MCF 10A (cell line): ENCODE measurements around the gene PKNOX2. TPM values are rescaled to one million over a fixed set of nuclear protein-coding genes. Genes with fewer than 3 reads are reported as not detected.

Experiments used
- BruUV-seq: library from RNA; stranded (reverse); fragments of 400-500 nt; replicated peaks from 2 replicates; lab custom pipeline; 2021; lab: Mats Ljungman, UMichigan
- CTCF ChIA-PET: fragments of 300-600 bp; sonication (Branson Sonifier 250); formaldehyde crosslinking; extraction: SDS; loops from one replicate; lab custom pipeline; 2021; ENCODE audit warnings: antibody characterized with exemption, inconsistent platforms; lab: Yijun Ruan, JAX
- POLR2A ChIA-PET: fragments of 300-600, 350-650 bp; sonication (Branson Sonifier 250); formaldehyde crosslinking; extraction: SDS; loops from one replicate; lab custom pipeline; 2020; ENCODE audit warnings: antibody characterized with exemption, inconsistent platforms; lab: Yijun Ruan, JAX
- DNase-seq: peaks from one replicate; pipeline ENCODE4 v3.0.0-alpha.2; 2018; ENCODE audit not compliant: unreplicated experiment
- H3K27ac Mint-ChIP-seq: one replicate; pipeline ENCODE4 v1.8.0; 2022; ENCODE audit warnings: mild to moderate bottlenecking, low read depth, mixed read lengths; ENCODE audit not compliant: unreplicated experiment
- H3K27me3 Mint-ChIP-seq: one replicate; pipeline ENCODE4 v1.8.0; 2022; ENCODE audit warnings: mixed read lengths; ENCODE audit not compliant: insufficient read depth, unreplicated experiment
- H3K36me3 Mint-ChIP-seq: one replicate; pipeline ENCODE4 v1.8.0; 2022; ENCODE audit warnings: mild to moderate bottlenecking, moderate library complexity, mixed read lengths; ENCODE audit not compliant: insufficient read depth, unreplicated experiment
- H3K4me1 Mint-ChIP-seq: one replicate; pipeline ENCODE4 v1.8.0; 2022; ENCODE audit warnings: mixed read lengths; ENCODE audit not compliant: insufficient read depth, unreplicated experiment
- H3K4me3 Mint-ChIP-seq: one replicate; pipeline ENCODE4 v1.8.0; 2022; ENCODE audit warnings: mild to moderate bottlenecking, moderate library complexity, mixed read lengths; ENCODE audit not compliant: unreplicated experiment
- H3K9me3 Mint-ChIP-seq: one replicate; pipeline ENCODE4 v1.8.0; 2022; ENCODE audit warnings: mixed read lengths; ENCODE audit not compliant: unreplicated experiment
- CTCF ChIP-seq: fragments of 200-600 bp; IDR thresholded peaks from one replicate; pipeline ENCODE4 v1.8.0; 2022; ENCODE audit warnings: antibody characterized with exemption, mild to moderate bottlenecking; ENCODE audit not compliant: unreplicated experiment
- intact Hi-C: fragments of 100-400 bp; cut with micrococcal nuclease; formaldehyde crosslinking; loops from 2 replicates; pipeline ENCODE4 v1.14.1; 2022
- total RNA-seq: library from RNA; stranded (reverse); gene quantifications from 2 replicates; pipeline ENCODE4 v1.2.3, GENCODE V29; 2022

The PKNOX2 gene
- total RNA-seq, 1 experiment from 2014 or later, result not detected

GRCh38 chr11:125404811-125405790 is 240.6 kb downstream of the PKNOX2 start:
- peaks cover 6% of the 10 kb centered on the region for H3K4me1 Mint-ChIP-seq
- no peaks in the 10 kb centered on the region for H3K9me3 Mint-ChIP-seq
- peaks cover 85% of the 10 kb centered on the region for H3K27me3 Mint-ChIP-seq
- TF ChIP-seq CTCF, result peak; percentile 92
- no TSS peak for BruUV-seq
- POLR2A ChIA-PET, result interaction anchor here (0.5 to 0.7 kb wide), 3 partner anchors 13 to 268 kb away, joined by 3 read pairs; no protein-coding TSS in a partner anchor
- peak; percentile 55 for DNase-seq
- no peak overlapping the region for H3K27ac Mint-ChIP-seq
- no peaks in the 10 kb centered on the region for H3K36me3 Mint-ChIP-seq
- intact Hi-C loops, result loop anchor here (1.0 to 2.0 kb wide), 3 partner anchors 58 to 443 kb away; partner anchors contain the start of gene PKNOX2
- H3K4me3 Mint-ChIP-seq, result no peak overlapping the region
- CTCF ChIA-PET, result interaction anchor here (0.5 to 3.7 kb wide), 59 partner anchors 8 to 1168 kb away, joined by 3 to 18 read pairs (median 4); partner anchors contain the start of gene PKNOX2

GRCh38 chr11:125407046-125407445 is 242.5 kb downstream of the PKNOX2 start:
- H3K4me3 Mint-ChIP-seq, result no peak overlapping the region
- H3K36me3 Mint-ChIP-seq, result no peaks in the 10 kb centered on the region
- no peak overlapping the region for H3K27ac Mint-ChIP-seq
- TF ChIP-seq CTCF, result no peak
- H3K4me1 Mint-ChIP-seq, result peaks cover 6% of the 10 kb centered on the region
- H3K27me3 Mint-ChIP-seq, result peaks cover 83% of the 10 kb centered on the region
- POLR2A ChIA-PET, result no interaction called here
- no TSS peak for BruUV-seq
- no peaks in the 10 kb centered on the region for H3K9me3 Mint-ChIP-seq
- intact Hi-C loops, result no loop called here
- CTCF ChIA-PET, result interaction anchor here (0.6 to 0.9 kb wide), 5 partner anchors 8 to 545 kb away, joined by 3 to 6 read pairs (median 3); no protein-coding TSS in a partner anchor
- no peak for DNase-seq

GRCh38 chr11:125408311-125408711 is 243.8 kb downstream of the PKNOX2 start:
- Mint-ChIP-seq H3K36me3 (no peaks in the 10 kb centered on the region), H3K9me3 (no peaks in the 10 kb centered on the region), H3K27ac (no peak overlapping the region), H3K27me3 (peaks cover 70% of the 10 kb centered on the region), H3K4me1 (peaks cover 6% of the 10 kb centered on the region), H3K4me3 (no peak overlapping the region)
- CTCF ChIA-PET, result interaction anchor here (0.9 to 2.1 kb wide), 4 partner anchors 19 to 267 kb away, joined by 3 to 8 read pairs (median 4); no protein-coding TSS in a partner anchor
- intact Hi-C loops, result no loop called here
- no peak for TF ChIP-seq CTCF
- DNase-seq, result no peak
- POLR2A ChIA-PET, result interaction anchor here (0.6 kb wide), 1 partner anchor 13 kb away, joined by 3 read pairs; no protein-coding TSS in a partner anchor
- BruUV-seq, result no TSS peak

GRCh38 chr11:125410091-125410490 is 245.5 kb downstream of the PKNOX2 start:
- H3K4me1 Mint-ChIP-seq, result peaks cover 2% of the 10 kb centered on the region

More at GRCh38 chr11:125410091-125410490, 245.5 kb downstream of the PKNOX2 start:
- H3K36me3 Mint-ChIP-seq, result no peaks in the 10 kb centered on the region
- no peak for TF ChIP-seq CTCF
- H3K27ac Mint-ChIP-seq, result no peak overlapping the region
- peak; percentile 36 for DNase-seq
- intact Hi-C loops, result no loop called here
- no peaks in the 10 kb centered on the region for H3K9me3 Mint-ChIP-seq
- ChIA-PET CTCF (interaction anchor here (0.6 to 2.1 kb wide), 4 partner anchors 13 to 269 kb away, joined by 3 to 9 read pairs (median 4); no protein-coding TSS in a partner anchor), POLR2A (no interaction called here)
- no TSS peak for BruUV-seq
- no peak overlapping the region for H3K4me3 Mint-ChIP-seq
- peaks cover 60% of the 10 kb centered on the region for H3K27me3 Mint-ChIP-seq
